K562 (cell line): Measurements from ENCODE around the gene ZP3. TPM values are rescaled to one million over a fixed set of nuclear protein-coding genes. Genes with fewer than 3 reads are reported as not detected.
A peak's percentile ranks its signal among the peaks of the same experiment; 100 is the strongest.

Source experiments
- ATAC-seq: fragments of 200-7000 bp; cut with Tn5 transposase; 3 replicates; pipeline ENCODE4 v1.9.1; 2020; ENCODE audit warnings: moderate library complexity
- BruUV-seq: library from RNA; stranded (reverse); fragments of 400-500 nt; replicated peaks from 2 replicates; lab custom pipeline; 2021; lab: Mats Ljungman, UMichigan
- CTCF ChIA-PET: fragments of 300-600 bp; formaldehyde crosslinking; extraction: SDS; loops from one replicate; lab custom pipeline; 2021; ENCODE audit warnings: low intra/inter-chr PET ratio; lab: Yijun Ruan, JAX
- POLR2A ChIA-PET: fragments of 300-600, 350-650 bp; sonication (Branson Sonifier 250); formaldehyde crosslinking; extraction: SDS; loops from one replicate; lab custom pipeline; 2021; ENCODE audit warnings: antibody characterized with exemption, inconsistent platforms; lab: Yijun Ruan, JAX
- DNase-seq, 4 experiments: peaks; one replicate each; pipeline versions ENCODE4 v3.0.0 to v3.0.0-alpha.2; 2011 to 2018; ENCODE audit warnings: low spot score in 3 of 4, mixed read lengths in 3 of 4; ENCODE audit errors: extremely low read depth in 1 of 4
- FAIRE-seq: peaks from 2 replicates; lab custom pipeline; 2011; peaks lifted over from hg19 to GRCh38; lab: Jason Lieb, UNC
- H2AFZ ChIP-seq: 2 replicates; pipeline ENCODE4 v1.6.0; 2011; ENCODE audit warnings: low read depth, low read length, control low read depth, inconsistent platforms
- H3K27ac ChIP-seq: fragments of 200-600 bp; 3 replicates; pipeline ENCODE4 v1.8.0; 2011; ENCODE audit warnings: low read depth, mild to moderate bottlenecking, control low read depth, inconsistent platforms, low read length, moderate library complexity, mixed read lengths; ENCODE audit errors: extremely low read depth
- H3K27me3 ChIP-seq, 2 experiments: fragments of 300-600 bp in 1 of 2; 2 replicates in 1 of 2; 3 replicates in 1 of 2; pipeline versions ENCODE4 v1.6.0 to v1.8.0; 2011; ENCODE audit warnings: inconsistent platforms in 2 of 2, low read length in 2 of 2, mild to moderate bottlenecking in 1 of 2, mixed read lengths in 1 of 2, moderate library complexity in 1 of 2; ENCODE audit not compliant: control insufficient read depth in 2 of 2, insufficient read depth in 2 of 2
- H3K36me3 ChIP-seq: fragments of 300-600 bp; 3 replicates; pipeline ENCODE4 v1.8.0; 2011; ENCODE audit warnings: mild to moderate bottlenecking, low read length, inconsistent platforms; ENCODE audit not compliant: control insufficient read depth, insufficient read depth
- H3K4me1 ChIP-seq, 2 experiments: fragments of 200-600 bp in 1 of 2; replicated peaks in 1 of 2; 2 replicates in 1 of 2; 3 replicates in 1 of 2; pipeline versions ENCODE4 v1.5.1 to v1.8.0; 2011; ENCODE audit warnings: inconsistent platforms in 2 of 2, low read length in 2 of 2, mild to moderate bottlenecking in 1 of 2, mixed read lengths in 1 of 2, moderate library complexity in 1 of 2; ENCODE audit not compliant: control insufficient read depth in 2 of 2, insufficient read depth in 2 of 2
- H3K4me2 ChIP-seq: 2 replicates; pipeline ENCODE4 v1.6.1; 2011; ENCODE audit warnings: low read length, control low read depth, inconsistent platforms, mixed read lengths; ENCODE audit not compliant: insufficient read depth
- H3K4me3 ChIP-seq: fragments of 200-600 bp; sonication (generic), shearing (Covaris generic); 2 replicates; pipeline ENCODE4 v1.5.1; 2016; ENCODE audit warnings: control low read depth, inconsistent platforms
- H3K79me2 ChIP-seq: fragments of 200-600 bp; 3 replicates; pipeline ENCODE4 v1.8.0; 2011; ENCODE audit warnings: low read length, inconsistent platforms; ENCODE audit not compliant: control insufficient read depth, insufficient read depth
- H3K9ac ChIP-seq, 2 experiments: 2 replicates each; pipeline versions ENCODE4 v1.6.0 to v1.6.1; 2011; ENCODE audit warnings: low read depth in 2 of 2, low read length in 2 of 2, control low read depth in 1 of 2, inconsistent platforms in 1 of 2, mild to moderate bottlenecking in 1 of 2, mixed read lengths in 1 of 2; ENCODE audit not compliant: insufficient read depth in 1 of 2
- H3K9me1 ChIP-seq: one replicate; pipeline ENCODE4 v1.6.0; 2011; ENCODE audit warnings: inconsistent platforms, mild to moderate bottlenecking, low read length, moderate library complexity; ENCODE audit not compliant: control insufficient read depth, insufficient read depth
- H3K9me3 ChIP-seq: replicated peaks from 2 replicates; pipeline ENCODE4 v1.5.1; 2011; ENCODE audit warnings: low read depth, low read length, inconsistent platforms; ENCODE audit not compliant: control insufficient read depth, insufficient read depth
- H4K20me1 ChIP-seq: replicated peaks from 2 replicates; pipeline ENCODE4 v1.6.1; 2011; ENCODE audit warnings: low read length, inconsistent platforms, mixed read lengths; ENCODE audit not compliant: control insufficient read depth, insufficient read depth
- CREBBP ChIP-seq: IDR thresholded peaks from one replicate; pipeline ENCODE4 v1.6.1; 2012; ENCODE audit warnings: low read depth, mild to moderate bottlenecking, control low read depth, inconsistent platforms, low read length
- REST ChIP-seq, 2 experiments: fragments of 450-650 bp; formaldehyde crosslinking in 1 of 2; IDR thresholded peaks; 2 replicates each; pipeline versions ENCODE4 v1.4.0 to v1.6.1; 2014 to 2020; ENCODE audit warnings: mild to moderate bottlenecking in 2 of 2, borderline replicate concordance in 1 of 2, low read depth in 1 of 2
- WGBS: fragments of 100-300 bp; shearing (Covaris generic); methylation state at CpG from one replicate; pipeline ENCODE4 v1.1.6; 2016; ENCODE audit warnings: low coverage, mixed read lengths; ENCODE audit not compliant: insufficient coverage; ENCODE audit errors: missing lambda C conversion rate; 5-methylcytosine and 5-hydroxymethylcytosine counted together
- in situ Hi-C: fragments of 300-500 bp; cut with MboI; formaldehyde crosslinking; loops from 4 replicates; pipeline ENCODE4 v1.15.0; 2018; ENCODE audit warnings: inconsistent platforms, mixed read lengths
- intact Hi-C: fragments of 100-400 bp; cut with micrococcal nuclease; formaldehyde crosslinking; loops from 2 replicates; pipeline ENCODE4 v1.14.2; 2022
- polyA plus RNA-seq, 8 experiments: library from polyadenylated mRNA; depleted of rRNA in 4 of 8; stranded (reverse) in 5 of 8; unstranded in 3 of 8; fragments of >200 nt; fragmentation: Nextera tagmentation in 2 of 8; fragmentation: Illumina TruSeq in 1 of 8; extraction: Ambion mirVana in 2 of 8; extraction: Trizol in 1 of 8; gene quantifications; 2 replicates each; pipeline versions ENCODE4 v1.2.1 to v1.2.3, GENCODE V29; 2011 to 2014; ENCODE audit warnings: inconsistent platforms in 1 of 8, missing spikeins in 1 of 8
- total RNA-seq, 7 experiments: library from RNA; depleted of rRNA in 6 of 7; stranded (reverse); fragments of >200 nt in 6 of 7; fragmentation: Illumina TruSeq in 2 of 7; extraction: Trizol in 2 of 7; gene quantifications; 2 replicates each; pipeline versions ENCODE4 v1.2.1 to v1.2.3, GENCODE V29; 2011 to 2021; ENCODE audit warnings: low replicate concordance in 1 of 7

ZP3 gene
- total and polyA plus RNA-seq, 9 of the 15 experiments (the other 6 are each of a cell fraction or from before 2014, with no cell fraction given) = 1.4 to 3.8 (median 2.4) TPM

DNA sequence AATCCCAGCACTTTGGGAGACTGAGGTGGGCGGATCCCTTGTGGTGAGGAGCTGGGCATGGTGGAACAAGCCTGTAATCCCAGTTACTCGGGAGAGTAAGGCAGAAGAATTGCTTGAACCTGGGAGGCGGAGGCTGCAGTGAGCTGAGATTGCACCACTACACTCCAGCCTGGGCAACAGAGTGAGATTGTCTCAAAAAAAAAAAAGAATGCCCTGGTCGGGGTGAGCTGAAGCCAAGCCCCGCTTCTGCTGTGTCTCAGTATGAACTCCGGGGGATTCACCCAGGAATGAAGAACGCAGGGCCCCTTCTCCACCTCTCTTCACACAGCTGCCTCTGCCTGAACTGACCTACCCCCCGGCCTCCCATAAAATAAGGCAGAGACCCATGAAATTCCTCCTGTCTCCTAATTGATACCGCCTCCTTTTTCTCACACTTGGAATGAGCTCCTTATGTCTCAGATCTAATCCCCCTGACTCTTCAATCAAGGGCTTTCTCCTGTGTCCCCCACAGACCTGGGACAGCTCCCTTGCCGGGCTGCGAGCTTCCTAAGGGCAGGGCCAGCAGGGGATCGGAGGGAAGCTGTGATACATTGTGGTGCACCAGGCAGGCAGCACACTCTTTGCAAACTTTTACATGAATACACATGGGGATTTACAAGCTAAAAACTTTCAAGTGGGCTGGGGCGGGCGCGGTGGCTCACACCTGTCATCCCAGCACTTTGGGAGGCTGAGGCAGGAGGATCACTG, 911 bp upstream of the ZP3 start:
- no peak overlapping the region for H3K27ac ChIP-seq
- no peaks in the 10 kb centered on the region for H3K79me2 ChIP-seq
- H3K4me2 ChIP-seq = no peak overlapping the region
- peaks cover 2 to 4% of the 10 kb centered on the region in 2 experiments; a peak in 4 of 5 replicates for H3K4me1 ChIP-seq
- TF ChIP-seq CREBBP = no peak
- TF ChIP-seq REST (IDR thresholded peaks at IDR 0.05; ENCODE audit: borderline replicate concordance) = peak; percentile 47
- no peak for TF ChIP-seq REST (CRISPR knock-in tag; IDR thresholded peaks at IDR 0.05; ENCODE audit: low read depth)
- in situ Hi-C loops (no loop called here), intact Hi-C loops (no loop called here)
- peaks cover 8 to 17% of the 10 kb centered on the region in 2 experiments for H3K27me3 ChIP-seq
- FAIRE-seq (no peak), DNase-seq (no peak), ATAC-seq (no peak; the same call in 2 of the 3 replicates)
- no peaks in the 10 kb centered on the region for H3K9me3 ChIP-seq
- H3K9me1 ChIP-seq = no peaks in the 10 kb centered on the region
- H2AFZ ChIP-seq = no peak overlapping the region
- no peaks in the 10 kb centered on the region for H4K20me1 ChIP-seq
- ChIA-PET POLR2A (interaction anchor here (0.6 to 1.3 kb wide), 6 partner anchors 11 to 106 kb away, joined by 3 to 4 read pairs (median 3); no protein-coding TSS in a partner anchor), CTCF (no interaction called here)
- H3K4me3 ChIP-seq = no peak overlapping the region
- H3K36me3 ChIP-seq = no peaks in the 10 kb centered on the region
- WGBS = 17% methylated on average over 15 of the region's 15 CpGs
- peak overlapping the region in 1 of 2 experiments; percentile 15; a peak in 1 of 4 replicates for H3K9ac ChIP-seq
- no TSS peak for BruUV-seq
